Endometrium (tissue), 2 donors: ENCODE data around the gene MBNL2.
"Not testable (repeated sequence)": the region's sequence is repeated elsewhere in the genome, so short reads cannot be mapped to it uniquely, and the experiment has no call there.

Experiments used
- FAIRE-seq: peaks from 2 replicates; lab custom pipeline; 2012; peaks lifted over from hg19 to GRCh38; lab: Jason Lieb, UNC
- donor health status: control.
- donor health status: control.

The MBNL2 gene

GRCh38 chr13:97348569-97349100 is 126.5 kb downstream of the MBNL2 start:
- no peak for FAIRE-seq

GRCh38 chr13:97352012-97352411 is 129.9 kb downstream of the MBNL2 start:
- not testable (repeated sequence) for FAIRE-seq

- no peak for FAIRE-seq
Observed at GRCh38 chr13:97352815-97353214, 130.7 kb downstream of the MBNL2 start.

- no peak for FAIRE-seq
Observed at GRCh38 chr13:97353927-97354675, 132.0 kb downstream of the MBNL2 start.

- FAIRE-seq = no peak
Observed at GRCh38 chr13:97354808-97355207, 132.7 kb downstream of the MBNL2 start.

GRCh38 chr13:97356592-97356991 is 134.5 kb downstream of the MBNL2 start:
- no peak for FAIRE-seq

GRCh38 chr13:97359181-97360057 is 137.3 kb downstream of the MBNL2 start:
- FAIRE-seq = peak; percentile 73

- FAIRE-seq = no peak
Observed at GRCh38 chr13:97360610-97361009, 138.5 kb downstream of the MBNL2 start.

- FAIRE-seq = no peak
Observed at GRCh38 chr13:97364031-97364430, 141.9 kb downstream of the MBNL2 start.

GRCh38 chr13:97364827-97365226 is 142.7 kb downstream of the MBNL2 start:
- FAIRE-seq = no peak

- FAIRE-seq = no peak
Observed at GRCh38 chr13:97366172-97366688, 144.1 kb downstream of the MBNL2 start.

- FAIRE-seq = no peak
Observed at GRCh38 chr13:97367016-97367822, 145.1 kb downstream of the MBNL2 start.

GRCh38 chr13:97369261-97369893 is 147.2 kb downstream of the MBNL2 start:
- peak; percentile 12 for FAIRE-seq

- no peak for FAIRE-seq
Observed at GRCh38 chr13:97371486-97372109, 149.5 kb downstream of the MBNL2 start.

GRCh38 chr13:97372936-97373335 is 150.8 kb downstream of the MBNL2 start:
- FAIRE-seq = no peak

GRCh38 chr13:97373787-97374186 is 151.7 kb downstream of the MBNL2 start:
- FAIRE-seq = no peak

- FAIRE-seq = no peak
Observed at GRCh38 chr13:97376981-97377380, 154.8 kb downstream of the MBNL2 start.

- FAIRE-seq = no peak
Observed at GRCh38 chr13:97379386-97379785, 157.3 kb downstream of the MBNL2 start.

- no peak for FAIRE-seq
Observed at GRCh38 chr13:97380696-97381095, 158.6 kb downstream of the MBNL2 start.

GRCh38 chr13:97381189-97381588 is 159.1 kb downstream of the MBNL2 start:
- no peak for FAIRE-seq

GRCh38 chr13:97382276-97382675 is 160.1 kb downstream of the MBNL2 start:
- no peak for FAIRE-seq
